GM12891 (cell line): ENCODE data around the gene RBBP7.

Source experiments
- DNase-seq: peaks from one replicate; pipeline ENCODE4 v3.0.0; 2011; ENCODE audit warnings: low spot score; ENCODE audit not compliant: insufficient read length
- FAIRE-seq: peaks from 2 replicates; lab custom pipeline; 2011; peaks lifted over from hg19 to GRCh38; lab: Jason Lieb, UNC
- PAX5 ChIP-seq: IDR thresholded peaks from 2 replicates; pipeline ENCODE4 v1.6.1; 2011; ENCODE audit warnings: low read length, moderate library complexity, mild to moderate bottlenecking; ENCODE audit not compliant: insufficient read depth, severe bottlenecking
- POLR2A ChIP-seq: IDR thresholded peaks from 2 replicates; pipeline ENCODE4 v1.6.1; 2011; ENCODE audit warnings: low read depth, low read length, control low read depth
- POLR2AphosphoS5 ChIP-seq: IDR thresholded peaks from 2 replicates; pipeline ENCODE4 v1.6.1; 2011; ENCODE audit warnings: low read depth, low read length, control low read depth
- POU2F2 ChIP-seq: IDR thresholded peaks from 2 replicates; pipeline ENCODE4 v1.6.1; 2011; ENCODE audit warnings: low read depth, mild to moderate bottlenecking, control low read depth, low read length, moderate library complexity
- SPI1 ChIP-seq: IDR thresholded peaks from 2 replicates; pipeline ENCODE4 v1.6.1; 2011; ENCODE audit warnings: low read depth, low read length, control low read depth
- TAF1 ChIP-seq: IDR thresholded peaks from 2 replicates; pipeline ENCODE4 v1.6.1; 2011; ENCODE audit warnings: low read depth, low read length, control low read depth

RBBP7 gene

DNA sequence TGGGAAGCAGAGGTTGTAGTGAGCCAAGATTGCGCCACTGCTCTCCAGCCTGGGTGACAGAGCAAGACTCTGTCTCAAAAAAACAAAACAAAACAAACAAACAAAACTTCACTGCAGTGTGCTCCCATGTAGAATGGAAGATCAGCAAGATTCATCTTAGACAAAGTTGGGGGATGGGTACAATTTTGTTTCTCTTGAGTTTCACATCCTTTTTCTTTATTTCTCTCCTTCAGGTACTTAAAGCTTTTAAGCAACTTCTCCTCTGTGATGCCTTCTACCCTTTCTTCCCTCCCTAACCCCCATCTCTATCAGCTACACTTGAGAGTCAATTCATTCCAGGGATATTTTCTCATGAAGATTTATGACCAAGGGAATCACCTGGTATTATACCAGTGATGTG, 15.5 kb upstream of the RBBP7 start:
- DNase-seq (no peak), FAIRE-seq (no peak)

DNA sequence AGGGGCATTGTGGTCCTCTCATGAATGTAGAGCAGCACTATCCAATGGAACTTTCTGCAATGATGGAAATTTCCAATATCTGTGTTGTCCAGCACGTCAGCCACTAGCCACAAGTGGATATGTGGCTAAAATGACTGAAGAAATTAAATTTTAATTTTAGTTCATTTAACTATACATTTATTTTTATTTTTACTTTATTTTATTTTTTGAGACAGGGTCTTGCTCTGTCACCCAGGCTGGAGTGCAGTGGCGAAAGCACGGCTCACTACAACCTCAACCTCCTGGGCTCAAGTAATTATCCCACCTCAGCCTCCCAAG, 13.3 kb upstream of the RBBP7 start:
- DNase-seq = no peak
- FAIRE-seq = no peak
- no peak for TF ChIP-seq POLR2AphosphoS5
- no peak for TF ChIP-seq SPI1
- no peak for TF ChIP-seq POLR2A

More for the DNA sequence above, 15.5 kb upstream of the RBBP7 start:
- TF ChIP-seq PAX5 (no peak), POLR2A (no peak), POLR2AphosphoS5 (no peak), POU2F2 (no peak), TAF1 (no peak), SPI1 (peak; percentile 82)

DNA sequence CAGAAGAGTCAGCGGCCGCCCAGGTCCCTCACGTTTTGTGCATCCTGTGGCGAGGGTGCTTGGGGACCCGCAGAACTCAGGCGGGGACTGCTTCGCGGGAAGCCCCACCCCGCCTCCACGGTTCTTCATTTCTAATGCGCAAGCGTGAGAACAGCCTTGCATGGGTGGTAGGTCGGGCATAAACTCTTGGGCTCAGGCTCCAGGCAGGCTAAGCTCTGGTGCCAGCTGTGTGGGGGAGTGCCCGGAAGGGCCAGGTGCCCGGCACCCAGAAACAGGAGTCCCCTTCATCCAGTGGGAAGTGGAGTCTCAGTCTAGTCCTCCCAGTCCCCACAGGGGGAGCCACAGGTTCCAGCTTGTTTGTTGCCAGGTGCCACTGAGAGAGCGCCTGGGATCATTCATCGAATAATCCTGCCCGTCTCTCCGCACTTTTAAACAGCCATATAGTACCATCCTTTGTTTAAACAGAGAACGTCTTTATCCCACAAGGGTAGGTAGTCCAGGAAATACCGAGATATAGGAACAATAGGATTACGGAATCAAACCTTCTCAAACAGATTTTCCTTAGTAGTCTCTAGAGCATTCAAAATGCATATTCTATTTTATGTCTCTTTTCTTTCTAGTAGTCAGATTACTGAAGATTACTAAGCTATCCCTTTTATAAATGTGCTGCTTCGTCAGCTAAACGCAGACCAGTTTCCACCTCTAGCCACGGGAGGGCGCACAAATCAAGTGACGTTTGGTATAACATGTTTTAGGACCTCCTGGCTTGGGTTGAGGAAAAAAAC, 12.7 kb upstream of the RBBP7 start:
- FAIRE-seq (peak; percentile 83), DNase-seq (no peak)
- TF ChIP-seq POLR2A (no peak), POLR2AphosphoS5 (no peak)

DNA sequence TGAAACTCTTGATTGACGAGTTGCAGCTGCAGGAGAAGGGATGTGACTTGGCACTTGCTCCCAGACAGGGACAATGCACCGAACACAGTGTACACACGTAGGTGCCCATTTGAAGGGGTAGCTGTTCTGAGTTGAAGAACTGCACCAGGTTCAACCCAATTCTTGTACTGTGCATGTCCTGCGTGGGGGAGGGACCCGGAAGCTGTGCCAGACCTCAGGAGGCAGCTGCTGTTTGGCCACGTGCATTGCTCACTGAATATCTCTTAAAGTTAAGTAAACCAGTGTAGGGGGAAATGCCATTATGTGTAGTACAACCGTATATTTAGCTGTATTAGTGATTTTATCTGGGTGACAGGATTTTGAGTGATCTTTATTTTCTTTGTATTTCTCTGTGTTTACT, 12.0 kb upstream of the RBBP7 start:
- no peak for DNase-seq
- TF ChIP-seq POU2F2 (no peak), SPI1 (no peak), POLR2AphosphoS5 (no peak), TAF1 (no peak), PAX5 (no peak), POLR2A (no peak)
- peak; percentile 68 for FAIRE-seq

DNA sequence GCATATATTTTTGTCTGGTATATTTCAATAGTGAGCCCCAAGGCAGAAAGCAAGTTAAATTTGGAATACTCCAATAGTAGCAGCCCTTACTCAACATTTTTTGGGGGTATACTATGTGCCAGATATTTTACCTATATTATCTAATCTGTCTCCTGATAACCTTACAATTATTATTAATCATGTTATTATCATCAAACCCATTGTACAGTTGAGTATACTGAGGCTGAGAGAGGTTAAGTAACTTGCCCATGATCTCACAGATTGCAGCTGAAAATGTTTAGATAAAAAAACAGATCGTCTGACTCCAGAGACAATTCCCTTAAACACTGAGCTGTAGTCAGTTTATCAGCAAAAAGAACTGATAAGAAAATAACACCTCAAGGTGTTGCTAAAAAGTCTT, 6.5 kb upstream of the RBBP7 start:
- DNase-seq (no peak), FAIRE-seq (no peak)
- no peak for TF ChIP-seq POU2F2
- no peak for TF ChIP-seq POLR2AphosphoS5
- TF ChIP-seq POLR2A = no peak
- no peak for TF ChIP-seq PAX5
- no peak for TF ChIP-seq TAF1
- no peak for TF ChIP-seq SPI1

DNA sequence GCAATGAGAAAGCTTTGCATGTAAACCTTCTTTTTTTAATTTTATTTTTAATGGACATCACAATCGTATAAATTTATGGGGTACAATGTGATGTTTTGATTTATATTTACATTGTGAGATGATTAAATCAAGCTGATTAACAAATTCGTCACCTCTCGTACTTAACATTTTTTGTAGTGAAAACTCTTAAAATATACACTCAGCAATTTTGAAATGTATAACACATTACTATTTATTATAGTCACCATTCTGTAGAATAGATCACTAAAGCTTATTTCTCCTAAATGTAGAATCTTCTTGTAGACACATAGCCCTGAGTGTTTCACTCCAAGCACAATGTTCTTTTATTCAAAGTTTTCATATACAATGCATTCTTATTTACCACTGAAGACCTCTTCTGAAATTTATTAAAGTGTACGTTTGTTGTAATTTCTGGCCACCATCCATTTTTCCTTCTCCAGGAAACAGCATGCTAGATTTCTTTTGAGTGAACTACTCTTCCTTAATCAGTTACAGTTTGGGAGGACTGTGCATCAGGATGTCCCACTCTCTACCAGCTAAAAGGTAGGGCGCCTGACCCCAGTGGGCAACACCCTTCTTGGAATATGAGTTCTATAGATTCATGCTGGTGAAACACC, 4.4 kb upstream of the RBBP7 start:
- no peak for TF ChIP-seq POU2F2
- TF ChIP-seq POLR2AphosphoS5 = no peak
- no peak for TF ChIP-seq PAX5
- TF ChIP-seq TAF1 = no peak
- TF ChIP-seq SPI1 = no peak
- no peak for TF ChIP-seq POLR2A
- DNase-seq = no peak
- no peak for FAIRE-seq

DNA sequence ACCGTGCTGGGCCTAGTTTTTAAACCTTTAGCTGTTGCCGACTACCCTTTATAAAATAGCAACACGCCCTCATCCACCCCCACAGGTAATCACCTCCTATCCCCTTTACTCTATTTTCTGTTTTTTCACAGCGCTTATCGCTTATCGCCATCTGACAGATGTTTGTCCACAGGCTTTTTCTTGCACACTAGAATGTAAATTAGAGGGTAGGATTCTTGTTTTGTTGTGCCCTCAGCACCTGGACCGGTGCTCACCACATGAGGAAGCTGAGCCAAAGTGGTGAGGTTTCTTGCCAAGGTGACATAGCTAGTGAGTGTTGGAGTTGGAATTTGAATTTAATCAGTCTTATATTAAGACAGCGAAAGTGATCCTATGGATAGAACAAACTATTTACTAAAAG, 2.9 kb upstream of the RBBP7 start:
- DNase-seq (no peak), FAIRE-seq (no peak)
- TF ChIP-seq POU2F2 (no peak), POLR2AphosphoS5 (no peak), PAX5 (no peak), TAF1 (no peak), SPI1 (no peak), POLR2A (no peak)

DNA sequence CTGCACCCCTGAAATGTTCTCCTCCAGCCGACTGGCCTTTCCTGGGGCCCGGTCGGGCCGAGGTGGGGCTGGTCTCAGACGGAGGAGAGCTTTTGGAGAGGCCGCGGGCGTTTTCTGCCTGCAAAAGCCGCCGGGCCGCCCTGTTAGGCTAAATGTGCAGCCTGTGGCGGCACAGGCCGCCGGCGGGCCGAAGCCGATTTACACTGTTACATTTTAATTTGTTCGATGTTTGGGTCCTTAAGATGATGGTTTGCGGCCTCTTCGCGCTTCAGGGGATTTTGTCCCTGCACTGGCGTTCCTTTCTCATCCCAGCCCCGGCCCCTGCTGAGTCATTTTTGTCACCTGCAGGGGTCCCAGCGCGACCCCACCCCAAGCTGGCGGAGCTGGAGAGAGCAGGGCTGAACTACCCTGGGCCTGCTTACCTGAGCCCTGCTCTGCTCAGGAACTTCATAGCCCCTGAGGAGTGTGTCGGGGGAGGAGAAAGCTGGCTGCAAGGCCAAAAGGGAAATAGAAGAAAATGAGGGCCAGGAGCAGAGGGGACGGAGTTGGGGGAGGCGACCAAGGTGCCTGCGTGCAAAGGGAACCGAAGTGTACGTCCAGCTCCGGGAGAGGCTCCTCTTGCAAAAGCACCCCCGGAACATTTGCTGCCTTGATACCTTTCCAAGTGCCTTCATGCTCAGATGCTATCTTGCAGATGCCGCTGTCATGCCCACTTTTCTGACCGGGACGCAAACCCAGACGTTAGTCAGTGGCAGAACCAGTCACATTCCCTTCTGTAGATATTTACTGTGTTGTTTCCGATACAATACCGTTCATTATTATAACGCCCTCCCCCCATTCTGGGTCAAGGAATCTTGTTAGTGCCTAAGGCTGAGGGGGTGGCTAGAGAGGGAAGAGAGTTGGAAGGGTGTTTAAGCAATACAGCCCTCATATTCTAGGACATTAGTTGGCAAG, 977 bp upstream of the RBBP7 start:
- TF ChIP-seq POLR2A = no peak
- TF ChIP-seq POU2F2 = no peak
- TF ChIP-seq TAF1 = no peak
- TF ChIP-seq POLR2AphosphoS5 = no peak
- TF ChIP-seq PAX5 = no peak
- DNase-seq = no peak
- FAIRE-seq = peak; percentile 58

DNA sequence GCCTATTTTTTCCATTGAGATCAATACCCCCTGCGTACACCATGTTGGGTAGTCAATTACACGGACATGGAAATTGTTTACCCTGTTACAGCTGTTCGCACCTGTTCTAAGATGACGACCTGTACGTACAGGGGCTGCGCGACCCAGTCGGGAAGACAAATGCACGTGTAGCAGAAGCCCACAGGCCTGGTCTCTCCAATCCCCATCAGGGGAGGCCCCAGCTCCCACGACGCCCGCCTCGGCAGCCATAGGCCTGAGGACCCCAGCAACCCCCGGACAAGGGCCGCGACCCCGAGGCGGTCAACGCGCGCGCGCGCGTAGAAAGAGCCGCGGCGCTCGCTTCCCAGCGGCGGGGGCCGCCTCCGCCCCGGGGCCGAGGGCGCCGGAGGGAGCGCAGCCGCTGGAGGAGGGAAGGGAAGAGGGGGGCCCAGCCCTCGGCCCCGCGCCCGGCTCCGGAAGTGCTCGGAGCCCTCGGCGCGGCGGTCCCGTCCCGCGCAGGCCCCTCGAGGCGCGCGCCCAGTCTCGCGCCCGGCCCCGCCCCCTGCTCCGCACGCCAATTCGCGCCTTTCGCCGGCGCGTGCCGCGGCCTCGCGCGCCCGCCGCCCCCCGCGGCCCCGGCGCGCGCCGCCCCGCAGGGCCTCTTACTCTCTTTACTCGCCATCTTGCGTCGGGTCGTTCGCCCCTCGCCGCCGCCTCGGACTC, 618 bp downstream of the RBBP7 start:
- DNase-seq (no peak), FAIRE-seq (peak; percentile 23)
- TF ChIP-seq SPI1 = no peak
- no peak for TF ChIP-seq TAF1
- TF ChIP-seq POLR2A = peak; percentile 3; the same call in 1 of the 2 replicates
